K562 (cell line): ENCODE data around the gene CASR. TPM values are rescaled to one million over a fixed set of nuclear protein-coding genes. Genes with fewer than 3 reads are reported as not detected.

Source experiments
- FOXK1 ChIP-seq: sonication (generic); formaldehyde crosslinking; IDR thresholded peaks from 2 replicates; pipeline ENCODE4 v1.8.0; 2022; ENCODE audit warnings: missing genetic modification reagents, mild to moderate bottlenecking, borderline replicate concordance
- NELFE ChIP-seq: IDR thresholded peaks from 2 replicates; pipeline ENCODE4 v1.6.1; 2011; ENCODE audit warnings: mild to moderate bottlenecking; ENCODE audit not compliant: insufficient read depth, insufficient read length
- polyA plus RNA-seq, 8 experiments: library from polyadenylated mRNA; depleted of rRNA in 4 of 8; stranded (reverse) in 5 of 8; unstranded in 3 of 8; fragments of >200 nt; fragmentation: Nextera tagmentation in 2 of 8; fragmentation: Illumina TruSeq in 1 of 8; extraction: Ambion mirVana in 2 of 8; extraction: Trizol in 1 of 8; gene quantifications; 2 replicates each; pipeline versions ENCODE4 v1.2.1 to v1.2.3, GENCODE V29; 2011 to 2014; ENCODE audit warnings: inconsistent platforms in 1 of 8, missing spikeins in 1 of 8
- total RNA-seq, 7 experiments: library from RNA; depleted of rRNA in 6 of 7; stranded (reverse); fragments of >200 nt in 6 of 7; fragmentation: Illumina TruSeq in 2 of 7; extraction: Trizol in 2 of 7; gene quantifications; 2 replicates each; pipeline versions ENCODE4 v1.2.1 to v1.2.3, GENCODE V29; 2011 to 2021; ENCODE audit warnings: low replicate concordance in 1 of 7
- TF ChIP-seq, protein P1 (sequence below): fragments of 200-600 bp; sonication (generic); IDR thresholded peaks from one replicate; pipeline ENCODE4 v1.6.1; 2012; ENCODE audit warnings: mild to moderate bottlenecking, low read depth, low read length, inconsistent platforms

CASR gene
- total and polyA plus RNA-seq, 9 of the 15 experiments (the other 6 are each of a cell fraction or from before 2014, with no cell fraction given), result not detected

DNA sequence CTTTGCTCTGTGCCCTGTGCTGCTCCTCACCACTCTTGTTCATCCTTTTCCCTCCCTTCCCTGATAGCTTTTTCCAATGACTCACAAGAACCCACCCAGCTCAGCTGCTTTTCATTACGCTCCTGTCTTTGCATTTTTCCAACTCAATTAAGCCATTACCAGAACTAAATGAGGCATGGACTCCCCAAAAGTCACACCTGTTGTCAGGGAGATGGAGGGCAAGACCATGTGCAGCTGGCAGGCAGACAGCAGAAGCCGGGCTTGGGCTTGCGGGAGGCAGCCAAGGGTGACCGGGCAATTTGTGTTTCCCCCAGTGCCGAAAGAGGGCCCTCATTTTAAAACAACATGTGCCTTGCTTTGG, 64.3 kb downstream of the CASR start (continued):
- TF ChIP-seq, protein P1, sequence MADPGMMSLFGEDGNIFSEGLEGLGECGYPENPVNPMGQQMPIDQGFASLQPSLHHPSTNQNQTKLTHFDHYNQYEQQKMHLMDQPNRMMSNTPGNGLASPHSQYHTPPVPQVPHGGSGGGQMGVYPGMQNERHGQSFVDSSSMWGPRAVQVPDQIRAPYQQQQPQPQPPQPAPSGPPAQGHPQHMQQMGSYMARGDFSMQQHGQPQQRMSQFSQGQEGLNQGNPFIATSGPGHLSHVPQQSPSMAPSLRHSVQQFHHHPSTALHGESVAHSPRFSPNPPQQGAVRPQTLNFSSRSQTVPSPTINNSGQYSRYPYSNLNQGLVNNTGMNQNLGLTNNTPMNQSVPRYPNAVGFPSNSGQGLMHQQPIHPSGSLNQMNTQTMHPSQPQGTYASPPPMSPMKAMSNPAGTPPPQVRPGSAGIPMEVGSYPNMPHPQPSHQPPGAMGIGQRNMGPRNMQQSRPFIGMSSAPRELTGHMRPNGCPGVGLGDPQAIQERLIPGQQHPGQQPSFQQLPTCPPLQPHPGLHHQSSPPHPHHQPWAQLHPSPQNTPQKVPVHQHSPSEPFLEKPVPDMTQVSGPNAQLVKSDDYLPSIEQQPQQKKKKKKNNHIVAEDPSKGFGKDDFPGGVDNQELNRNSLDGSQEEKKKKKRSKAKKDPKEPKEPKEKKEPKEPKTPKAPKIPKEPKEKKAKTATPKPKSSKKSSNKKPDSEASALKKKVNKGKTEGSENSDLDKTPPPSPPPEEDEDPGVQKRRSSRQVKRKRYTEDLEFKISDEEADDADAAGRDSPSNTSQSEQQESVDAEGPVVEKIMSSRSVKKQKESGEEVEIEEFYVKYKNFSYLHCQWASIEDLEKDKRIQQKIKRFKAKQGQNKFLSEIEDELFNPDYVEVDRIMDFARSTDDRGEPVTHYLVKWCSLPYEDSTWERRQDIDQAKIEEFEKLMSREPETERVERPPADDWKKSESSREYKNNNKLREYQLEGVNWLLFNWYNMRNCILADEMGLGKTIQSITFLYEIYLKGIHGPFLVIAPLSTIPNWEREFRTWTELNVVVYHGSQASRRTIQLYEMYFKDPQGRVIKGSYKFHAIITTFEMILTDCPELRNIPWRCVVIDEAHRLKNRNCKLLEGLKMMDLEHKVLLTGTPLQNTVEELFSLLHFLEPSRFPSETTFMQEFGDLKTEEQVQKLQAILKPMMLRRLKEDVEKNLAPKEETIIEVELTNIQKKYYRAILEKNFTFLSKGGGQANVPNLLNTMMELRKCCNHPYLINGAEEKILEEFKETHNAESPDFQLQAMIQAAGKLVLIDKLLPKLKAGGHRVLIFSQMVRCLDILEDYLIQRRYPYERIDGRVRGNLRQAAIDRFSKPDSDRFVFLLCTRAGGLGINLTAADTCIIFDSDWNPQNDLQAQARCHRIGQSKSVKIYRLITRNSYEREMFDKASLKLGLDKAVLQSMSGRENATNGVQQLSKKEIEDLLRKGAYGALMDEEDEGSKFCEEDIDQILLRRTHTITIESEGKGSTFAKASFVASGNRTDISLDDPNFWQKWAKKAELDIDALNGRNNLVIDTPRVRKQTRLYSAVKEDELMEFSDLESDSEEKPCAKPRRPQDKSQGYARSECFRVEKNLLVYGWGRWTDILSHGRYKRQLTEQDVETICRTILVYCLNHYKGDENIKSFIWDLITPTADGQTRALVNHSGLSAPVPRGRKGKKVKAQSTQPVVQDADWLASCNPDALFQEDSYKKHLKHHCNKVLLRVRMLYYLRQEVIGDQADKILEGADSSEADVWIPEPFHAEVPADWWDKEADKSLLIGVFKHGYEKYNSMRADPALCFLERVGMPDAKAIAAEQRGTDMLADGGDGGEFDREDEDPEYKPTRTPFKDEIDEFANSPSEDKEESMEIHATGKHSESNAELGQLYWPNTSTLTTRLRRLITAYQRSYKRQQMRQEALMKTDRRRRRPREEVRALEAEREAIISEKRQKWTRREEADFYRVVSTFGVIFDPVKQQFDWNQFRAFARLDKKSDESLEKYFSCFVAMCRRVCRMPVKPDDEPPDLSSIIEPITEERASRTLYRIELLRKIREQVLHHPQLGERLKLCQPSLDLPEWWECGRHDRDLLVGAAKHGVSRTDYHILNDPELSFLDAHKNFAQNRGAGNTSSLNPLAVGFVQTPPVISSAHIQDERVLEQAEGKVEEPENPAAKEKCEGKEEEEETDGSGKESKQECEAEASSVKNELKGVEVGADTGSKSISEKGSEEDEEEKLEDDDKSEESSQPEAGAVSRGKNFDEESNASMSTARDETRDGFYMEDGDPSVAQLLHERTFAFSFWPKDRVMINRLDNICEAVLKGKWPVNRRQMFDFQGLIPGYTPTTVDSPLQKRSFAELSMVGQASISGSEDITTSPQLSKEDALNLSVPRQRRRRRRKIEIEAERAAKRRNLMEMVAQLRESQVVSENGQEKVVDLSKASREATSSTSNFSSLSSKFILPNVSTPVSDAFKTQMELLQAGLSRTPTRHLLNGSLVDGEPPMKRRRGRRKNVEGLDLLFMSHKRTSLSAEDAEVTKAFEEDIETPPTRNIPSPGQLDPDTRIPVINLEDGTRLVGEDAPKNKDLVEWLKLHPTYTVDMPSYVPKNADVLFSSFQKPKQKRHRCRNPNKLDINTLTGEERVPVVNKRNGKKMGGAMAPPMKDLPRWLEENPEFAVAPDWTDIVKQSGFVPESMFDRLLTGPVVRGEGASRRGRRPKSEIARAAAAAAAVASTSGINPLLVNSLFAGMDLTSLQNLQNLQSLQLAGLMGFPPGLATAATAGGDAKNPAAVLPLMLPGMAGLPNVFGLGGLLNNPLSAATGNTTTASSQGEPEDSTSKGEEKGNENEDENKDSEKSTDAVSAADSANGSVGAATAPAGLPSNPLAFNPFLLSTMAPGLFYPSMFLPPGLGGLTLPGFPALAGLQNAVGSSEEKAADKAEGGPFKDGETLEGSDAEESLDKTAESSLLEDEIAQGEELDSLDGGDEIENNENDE, result no peak
- TF ChIP-seq FOXK1 (no peak), NELFE (no peak)
- TF ChIP-seq, all 486 proteins: peak for 0
